Measurements from ENCODE around the gene GPR176.
"Not testable (repeated sequence)": the region's sequence is repeated elsewhere in the genome, so short reads cannot be mapped to it uniquely, and the experiment has no call there.

The GPR176 gene

DNA sequence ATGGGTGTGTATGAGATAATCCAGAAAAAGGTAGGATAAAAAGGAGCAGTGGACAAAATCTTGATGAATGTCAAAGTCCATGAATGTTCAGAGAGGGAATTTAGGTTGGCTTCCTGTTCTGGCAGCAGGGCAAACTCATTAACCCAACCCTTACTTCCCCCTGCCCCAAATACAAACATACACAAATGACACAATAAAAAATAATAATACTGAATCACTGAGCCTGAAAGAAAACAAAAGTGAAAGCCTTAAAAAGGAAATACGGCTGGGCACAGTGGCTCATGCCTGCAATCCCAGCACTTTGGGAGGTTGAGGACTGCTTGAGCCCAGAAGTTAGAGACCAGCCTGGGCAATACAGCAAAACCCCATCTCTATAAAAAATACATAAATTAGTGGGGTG lies 62.9 kb downstream of the GPR176 start:
- DNase-seq (ENCODE audit: low read depth), result no peak

DNA sequence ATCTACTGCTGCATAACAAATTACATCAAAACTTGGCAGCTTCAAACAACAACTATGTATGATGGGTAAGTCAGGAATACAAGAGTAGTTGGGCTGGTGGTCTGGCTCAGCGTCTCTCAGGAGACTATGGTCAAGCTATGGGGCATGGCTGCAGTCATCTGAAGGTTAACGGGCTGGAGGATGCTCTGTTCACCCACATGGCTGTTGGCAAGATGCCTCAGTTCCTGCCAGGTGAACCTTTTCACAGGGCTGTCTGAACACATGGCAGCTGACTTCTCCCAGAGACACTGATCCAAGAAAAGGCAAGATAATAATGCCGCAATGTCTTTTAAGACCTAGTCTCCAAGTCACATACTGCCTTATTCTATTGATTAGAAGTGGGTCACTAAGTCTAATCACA lies 63.7 kb downstream of the GPR176 start:
- no peak for DNase-seq (ENCODE audit: low read depth)

DNA sequence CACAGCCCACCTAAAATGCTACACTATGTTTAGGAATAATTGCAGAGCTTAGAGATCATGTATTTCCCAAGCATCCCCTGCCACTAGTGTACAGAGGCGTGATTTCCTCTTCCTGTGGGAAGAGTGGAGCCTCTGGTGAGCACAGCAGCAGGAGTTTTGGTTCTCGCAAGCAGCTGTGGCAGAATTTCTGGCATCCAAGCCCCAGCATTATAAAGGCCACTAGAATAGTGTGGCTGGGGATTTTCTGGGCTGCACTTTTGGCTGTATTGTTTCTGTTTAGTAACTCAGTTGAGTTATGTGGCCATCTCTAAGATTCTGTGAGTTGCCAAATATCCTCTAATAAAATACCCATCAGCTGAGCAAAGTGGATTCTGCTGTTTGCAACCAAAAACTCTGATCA lies 64.7 kb downstream of the GPR176 start:
- DNase-seq (ENCODE audit: low read depth), result no peak

DNA sequence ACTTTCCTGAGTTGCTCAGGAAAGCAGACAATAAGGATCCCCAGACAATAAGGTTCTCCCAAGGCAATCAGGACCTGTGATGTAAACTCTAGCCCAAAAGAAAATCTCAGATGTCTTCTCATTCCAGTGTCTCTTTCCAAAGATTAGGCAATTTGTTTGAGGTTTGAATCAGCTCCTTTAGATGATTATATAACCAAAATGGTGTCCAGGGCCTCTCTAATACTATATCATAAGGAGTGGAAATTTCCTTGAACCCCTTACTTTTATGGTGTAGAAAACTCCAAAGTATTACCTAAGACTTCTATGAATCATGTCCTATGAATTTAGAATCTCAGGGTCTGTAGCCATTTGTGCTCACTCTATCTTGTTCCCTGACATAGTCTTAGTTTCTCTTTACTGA lies 65.9 kb downstream of the GPR176 start:
- DNase-seq (ENCODE audit: low read depth), result no peak

DNA sequence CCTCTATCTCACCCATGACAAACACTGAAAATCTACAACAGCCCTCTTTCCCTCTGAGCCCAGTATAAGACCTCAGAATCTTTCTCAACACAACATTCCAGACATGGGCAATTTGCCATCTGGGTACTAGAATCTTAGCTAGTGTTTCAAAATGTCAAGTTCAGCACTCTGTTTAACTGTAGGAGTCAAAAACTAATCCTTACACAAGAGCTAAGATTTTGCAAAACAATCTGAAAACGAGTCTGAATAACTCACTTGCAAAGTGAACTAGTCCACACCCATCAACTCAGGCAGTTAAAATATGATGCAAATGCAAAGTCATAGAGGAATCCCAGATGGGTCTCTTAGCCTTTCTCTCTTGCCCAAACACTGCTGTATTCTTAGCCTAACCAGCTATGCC lies 67.8 kb downstream of the GPR176 start:
- no peak for DNase-seq (ENCODE audit: low read depth)

DNA sequence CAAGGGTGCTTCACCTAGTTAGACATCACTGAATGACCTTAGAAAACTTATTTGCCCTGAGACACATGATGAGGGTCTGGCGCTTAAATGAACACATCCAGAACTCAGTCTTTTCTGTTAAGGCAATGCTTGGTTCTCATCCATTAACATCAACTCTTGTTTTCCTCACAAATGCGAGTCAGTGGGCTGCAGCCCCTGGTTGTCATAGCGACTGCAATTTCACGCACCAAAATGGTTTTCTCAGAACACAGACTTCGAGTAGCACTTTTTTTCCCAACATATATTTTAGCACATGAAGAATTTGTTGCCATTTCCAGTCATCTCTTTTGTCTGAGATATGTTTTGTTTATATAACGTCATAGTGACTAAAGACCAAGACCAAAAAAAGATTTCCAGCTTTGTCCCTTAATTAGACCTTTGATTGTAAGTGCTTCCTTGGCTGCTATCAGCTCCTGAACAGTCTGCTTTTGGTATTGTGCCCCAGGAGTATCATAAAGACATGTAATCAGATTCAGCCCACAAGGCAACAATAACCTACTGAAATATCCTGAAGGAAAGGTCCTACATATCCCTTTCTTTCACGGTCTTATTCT lies 68.5 kb downstream of the GPR176 start:
- DNase-seq (ENCODE audit: low read depth), result no peak

DNA sequence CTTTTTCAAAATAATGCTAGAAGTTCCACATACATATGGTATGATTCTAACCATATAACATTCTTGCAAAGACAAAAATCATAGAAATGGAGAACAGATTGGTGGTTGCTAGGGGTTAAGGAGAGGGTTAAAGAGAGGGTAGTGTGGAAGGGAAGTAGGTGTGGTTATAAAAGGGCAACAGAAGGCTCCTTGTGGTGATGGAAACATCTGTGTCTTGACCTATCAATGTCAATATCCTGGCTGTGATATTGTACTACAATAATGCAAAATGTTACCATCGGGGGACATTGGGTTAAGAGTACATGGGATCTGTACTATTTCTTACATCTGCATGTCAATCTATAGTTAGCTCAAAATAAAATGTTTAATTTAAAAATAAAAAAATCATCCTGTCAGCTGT lies 69.6 kb downstream of the GPR176 start:
- DNase-seq (ENCODE audit: low read depth), result no peak

DNA sequence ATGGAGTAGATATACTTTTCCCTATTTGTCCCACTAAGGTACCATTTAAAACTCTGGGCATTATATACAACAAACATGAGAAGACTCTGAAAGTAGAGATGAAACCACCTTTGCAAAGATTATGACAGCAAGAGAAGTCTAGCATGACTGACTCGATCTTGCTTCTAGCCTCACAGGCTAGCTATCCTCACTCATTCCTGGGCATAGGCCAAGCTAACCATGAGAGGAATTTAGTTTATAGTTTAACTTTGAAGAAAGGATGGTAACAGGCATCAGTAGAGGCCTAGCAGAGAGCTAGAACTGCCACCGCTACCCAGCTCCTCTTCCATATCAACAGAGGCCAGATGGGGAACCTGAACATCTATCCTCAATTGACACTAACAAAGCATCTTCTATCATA lies 74.0 kb downstream of the GPR176 start:
- DNase-seq (ENCODE audit: low read depth), result no peak

DNA sequence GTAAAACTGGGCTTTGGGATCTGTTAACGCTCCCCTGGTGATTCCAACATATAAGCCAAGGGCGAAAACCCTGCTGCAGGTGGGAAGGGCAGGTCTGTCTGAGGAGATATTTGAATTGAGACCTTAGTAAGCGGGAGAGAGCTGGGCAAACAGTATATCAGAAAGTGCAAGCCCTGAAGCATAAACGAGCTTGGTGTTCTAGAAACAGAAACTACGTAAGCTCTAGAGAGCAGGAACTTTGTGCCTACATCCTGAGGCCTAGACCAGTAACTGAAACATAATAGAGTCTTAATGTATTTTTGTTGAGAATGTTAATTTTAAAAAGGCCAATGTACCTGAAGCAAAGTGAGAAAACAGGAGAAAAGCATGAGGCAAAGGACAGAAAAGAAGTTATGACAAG lies 74.5 kb downstream of the GPR176 start:
- DNase-seq (ENCODE audit: low read depth), result no peak

DNA sequence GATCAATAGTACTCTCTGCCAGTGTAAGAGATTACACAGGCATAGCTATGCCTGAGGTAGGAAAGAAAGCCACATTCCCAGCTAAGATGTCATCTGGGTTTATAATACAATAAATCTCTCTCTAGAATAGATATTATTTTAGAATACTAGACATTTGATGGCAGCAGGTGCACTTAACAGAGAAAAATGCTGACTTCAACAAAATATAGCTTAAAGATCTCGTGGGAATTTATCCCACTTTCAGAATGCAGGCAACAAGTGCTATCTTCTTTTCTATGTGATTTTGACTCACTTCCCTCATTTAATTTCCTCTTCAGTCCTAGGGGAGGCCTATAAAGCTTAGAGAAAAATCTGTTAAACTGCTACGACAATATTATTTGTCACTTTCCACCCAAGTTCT lies 76.5 kb downstream of the GPR176 start:
- no peak for DNase-seq (ENCODE audit: low read depth)

DNA sequence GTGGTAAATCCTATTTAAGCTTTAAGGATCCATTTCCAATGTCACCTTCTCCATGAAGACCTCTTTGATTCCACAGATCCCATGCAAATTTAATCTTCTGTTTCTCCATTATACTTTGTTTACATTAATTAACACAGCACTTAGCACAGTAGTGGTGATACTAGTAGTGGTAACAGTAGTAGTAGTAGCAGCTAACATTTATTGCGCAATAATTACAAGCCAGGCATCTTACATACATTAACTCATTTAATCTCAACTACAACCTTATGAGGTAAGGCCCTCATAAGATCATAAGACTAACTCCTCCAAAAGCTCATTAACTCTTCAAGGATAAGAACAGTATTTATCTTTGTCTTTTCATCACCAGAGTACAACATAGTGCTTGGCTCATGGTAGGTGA lies 82.6 kb downstream of the GPR176 start:
- DNase-seq (ENCODE audit: low read depth), result no peak

DNA sequence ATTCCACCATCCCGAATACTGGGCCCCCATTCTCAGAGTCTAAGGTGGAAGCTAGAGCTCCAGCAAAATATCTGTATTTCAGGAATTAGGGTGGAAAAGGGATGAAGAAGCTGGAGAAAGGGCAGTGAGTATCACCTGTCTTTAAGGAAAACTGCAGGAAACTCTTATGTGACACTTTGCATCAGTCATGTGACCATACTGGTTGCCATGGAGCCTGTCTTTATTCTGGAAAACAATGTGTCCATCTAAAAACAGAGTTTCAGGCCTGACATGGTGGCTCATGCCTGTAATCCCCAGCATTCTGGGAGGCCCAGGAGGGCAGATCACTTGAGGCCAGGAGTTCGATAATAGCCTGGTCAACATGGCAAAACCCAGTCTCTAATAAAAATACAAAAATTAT lies 84.5 kb downstream of the GPR176 start:
- DNase-seq (ENCODE audit: low read depth), result no peak

DNA sequence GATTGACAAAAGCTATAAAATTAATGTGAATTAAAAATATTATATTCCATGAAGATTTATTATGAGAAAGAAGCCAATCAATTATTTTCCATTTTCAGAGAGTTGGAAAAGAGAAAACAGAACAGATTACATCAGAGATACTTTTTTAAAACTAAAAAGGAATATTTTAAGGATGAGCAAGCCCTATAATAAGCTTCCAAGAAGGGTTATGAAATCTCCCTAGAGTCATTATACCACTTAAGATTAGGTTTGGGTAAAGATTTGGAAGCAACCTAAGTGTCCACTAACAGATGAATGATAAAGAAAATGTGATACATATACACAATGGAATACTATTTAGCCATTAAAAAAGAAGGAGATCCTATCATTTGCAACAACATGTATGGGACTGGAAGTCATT lies 85.8 kb downstream of the GPR176 start:
- no peak for DNase-seq (ENCODE audit: low read depth)

DNA sequence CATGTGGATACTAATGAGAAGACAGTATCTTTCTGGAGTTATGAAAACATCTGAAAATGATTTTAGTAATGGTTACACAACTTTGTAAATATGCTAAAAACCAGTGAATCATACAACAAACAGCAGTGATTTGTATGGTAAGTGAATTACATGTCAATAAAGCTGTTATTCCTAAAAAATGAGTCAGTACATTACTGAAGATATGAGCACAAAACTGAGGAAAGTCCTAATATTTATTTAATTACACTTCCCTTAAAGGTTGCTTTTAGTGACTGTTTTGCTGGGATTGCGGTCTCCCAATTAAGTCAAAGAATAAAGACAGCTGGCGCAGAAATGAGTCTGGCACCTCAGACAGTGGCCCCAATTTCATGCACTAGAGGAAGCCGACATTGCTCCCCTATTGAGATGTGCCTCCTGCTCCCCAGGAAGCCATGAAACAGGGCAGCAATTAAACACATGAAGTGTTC lies 86.5 kb downstream of the GPR176 start:
- no peak for DNase-seq (ENCODE audit: low read depth)

DNA sequence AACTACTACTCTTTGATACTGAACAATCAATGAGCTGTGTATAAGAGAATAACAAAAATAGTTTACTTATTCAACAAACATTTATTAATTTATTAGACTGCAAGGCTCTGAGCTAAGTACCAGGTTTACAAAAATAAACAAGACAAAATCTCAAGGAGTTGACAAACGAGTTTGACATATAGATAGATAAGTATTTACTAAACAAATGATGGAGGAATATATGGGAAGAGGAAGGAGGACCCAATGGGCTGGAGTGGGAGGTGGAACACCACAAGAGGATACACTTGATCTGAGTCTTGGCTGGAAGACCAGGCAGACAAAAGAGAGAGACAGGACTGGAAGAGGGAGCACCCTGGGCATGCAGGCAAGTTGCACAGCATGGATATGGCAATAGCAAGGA lies 89.9 kb downstream of the GPR176 start:
- DNase-seq (ENCODE audit: low read depth), result no peak

DNA sequence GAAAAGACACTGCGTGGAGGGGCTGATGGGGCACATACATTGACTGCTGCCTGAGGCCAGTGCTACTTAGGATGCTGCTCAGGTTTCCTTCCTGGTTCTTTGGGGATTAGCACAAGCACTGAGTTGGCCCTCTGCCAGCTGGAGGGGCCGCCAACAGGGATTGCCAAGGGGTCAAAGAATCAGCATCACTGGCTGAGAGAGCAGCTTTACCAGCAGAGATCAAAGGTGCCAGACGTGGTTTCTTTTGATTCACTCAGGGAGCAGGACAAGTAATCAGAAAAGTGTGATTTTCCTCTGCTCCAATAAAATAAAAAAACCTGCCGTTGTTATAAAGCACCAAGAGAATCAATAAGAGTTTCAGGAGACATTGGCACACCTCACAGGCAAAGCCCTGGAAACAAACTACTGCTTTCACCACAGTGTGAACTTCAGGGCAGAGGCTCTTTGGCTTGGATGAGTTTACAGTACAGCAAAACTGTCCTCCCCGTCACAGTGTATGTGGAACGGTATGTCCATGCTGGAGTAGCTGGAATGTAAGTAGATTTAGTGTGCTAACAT lies 91.6 kb downstream of the GPR176 start:
- no peak for DNase-seq (ENCODE audit: low read depth)

DNA sequence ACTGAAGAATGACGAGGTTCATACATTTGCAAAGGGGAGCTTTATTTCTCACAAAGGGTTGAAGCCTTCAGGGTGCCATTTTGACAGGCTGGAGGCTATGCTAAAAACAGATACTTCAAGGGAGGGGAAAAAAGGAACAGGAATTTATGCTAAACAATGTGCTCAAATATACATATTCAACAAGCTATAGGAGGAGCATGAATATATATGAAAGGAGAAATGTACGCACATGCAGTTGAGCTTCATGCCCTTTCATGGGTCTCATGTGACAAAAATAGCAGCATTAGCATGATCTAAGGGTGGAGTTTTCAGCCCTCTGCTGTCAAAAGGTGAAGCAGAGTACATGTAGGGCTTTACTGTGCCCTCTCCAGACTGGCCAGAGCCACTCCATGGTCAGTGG lies 93.1 kb downstream of the GPR176 start:
- DNase-seq (ENCODE audit: low read depth), result no peak

DNA sequence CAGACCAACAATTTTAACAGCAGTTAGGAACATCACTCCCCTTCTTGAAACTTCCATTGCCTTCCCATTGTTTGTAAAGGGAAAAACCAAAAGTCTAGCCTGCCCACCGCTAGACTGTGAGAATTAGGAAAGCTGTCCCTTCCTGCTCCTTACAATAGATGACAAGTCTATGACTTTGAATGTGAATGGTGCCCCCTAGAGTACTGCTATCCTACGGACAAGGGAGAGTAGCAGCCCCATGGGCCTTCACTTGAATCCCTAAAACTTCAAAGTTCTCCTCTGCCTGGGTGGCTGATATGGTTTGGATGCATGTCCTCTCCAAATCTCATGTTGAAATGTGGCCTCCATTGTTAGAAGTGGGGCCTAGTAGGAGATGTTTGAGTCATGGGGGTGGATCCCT lies 96.4 kb downstream of the GPR176 start:
- no peak for DNase-seq (ENCODE audit: low read depth)

DNA sequence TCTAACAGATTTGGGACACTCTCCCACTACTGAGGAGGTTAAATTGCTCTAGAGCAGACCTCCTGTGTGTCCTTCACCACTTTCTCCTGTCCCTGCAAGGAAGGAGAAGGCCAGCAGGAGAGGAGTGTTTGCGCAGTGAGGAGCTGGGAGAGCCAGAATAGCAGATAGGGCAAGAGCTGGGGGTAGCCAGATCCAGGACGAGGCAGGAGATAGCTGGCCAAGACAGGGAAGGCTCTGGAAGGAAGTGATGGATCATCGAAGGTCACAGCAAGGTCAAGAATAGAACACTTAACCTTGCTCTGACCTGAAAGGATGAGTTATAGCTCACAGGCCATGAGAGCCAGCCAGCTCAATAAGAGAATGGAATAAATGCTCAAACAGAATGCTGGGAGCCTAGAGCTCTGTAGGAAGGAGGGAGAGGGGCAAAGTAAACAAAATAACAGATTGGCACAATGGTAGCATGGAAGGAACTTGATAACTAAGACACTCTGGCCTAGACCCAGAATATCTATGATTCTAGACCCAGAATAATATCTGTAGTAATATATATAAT lies 99.9 kb downstream of the GPR176 start:
- DNase-seq (ENCODE audit: low read depth), result no peak

DNA sequence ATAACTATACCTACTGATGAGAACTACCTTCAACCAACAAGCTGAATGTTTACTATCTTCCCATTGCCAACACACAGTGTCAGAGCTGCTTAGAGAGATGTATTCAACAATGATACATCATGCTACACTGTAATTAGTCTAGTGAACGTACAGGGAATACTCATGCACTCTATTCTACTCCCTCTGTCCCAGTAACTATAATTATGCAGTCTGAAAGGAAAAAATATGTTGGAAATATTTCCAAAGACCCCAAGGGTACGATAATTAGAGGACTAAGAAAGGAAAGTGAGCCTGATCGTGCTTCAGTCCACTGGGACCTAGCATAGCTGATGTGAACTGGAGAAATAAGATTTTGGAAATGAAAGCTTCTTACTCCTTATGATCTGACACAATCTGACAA lies 100.5 kb downstream of the GPR176 start:
- no peak for DNase-seq (ENCODE audit: low read depth)

DNA sequence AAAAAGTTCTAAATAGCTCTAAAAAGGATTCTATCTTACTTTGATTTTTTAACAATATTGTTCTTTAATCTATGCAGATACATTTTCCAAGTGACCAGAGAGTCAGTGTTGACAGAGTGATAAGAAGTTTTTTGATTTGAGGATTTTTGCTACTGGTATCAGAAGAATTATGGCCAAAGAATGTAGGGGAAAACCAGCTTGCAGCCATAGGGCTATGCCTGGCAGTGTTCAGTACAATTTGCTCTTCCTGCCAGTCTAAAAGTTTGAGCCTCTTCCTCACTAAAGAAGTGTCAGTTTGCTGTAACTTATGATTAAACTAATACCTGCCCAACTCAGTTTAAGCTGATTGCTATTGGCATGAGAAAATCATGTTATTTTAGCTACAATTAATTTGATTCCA lies 102.2 kb downstream of the GPR176 start:
- DNase-seq (ENCODE audit: low read depth), result no peak

DNA sequence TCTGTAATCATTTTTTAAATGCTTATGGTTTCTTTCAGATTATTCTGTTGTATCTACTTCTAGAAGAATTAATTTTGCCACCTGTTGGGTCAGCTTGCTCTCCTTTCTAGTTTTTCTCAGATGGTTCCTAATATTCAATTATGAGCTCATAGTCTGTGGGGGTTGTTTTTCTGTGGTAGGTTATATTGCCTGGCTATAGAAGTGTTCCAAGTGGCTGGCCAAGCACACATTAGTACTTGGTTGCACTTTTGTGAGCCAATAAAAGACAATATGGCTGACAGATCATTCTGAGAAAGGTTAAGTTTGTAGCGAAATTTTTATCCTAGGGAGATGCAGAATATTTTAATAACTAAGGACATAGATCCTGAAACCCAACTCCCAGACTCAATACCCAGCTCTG lies 105.6 kb downstream of the GPR176 start:
- no peak for DNase-seq (ENCODE audit: low read depth)

DNA sequence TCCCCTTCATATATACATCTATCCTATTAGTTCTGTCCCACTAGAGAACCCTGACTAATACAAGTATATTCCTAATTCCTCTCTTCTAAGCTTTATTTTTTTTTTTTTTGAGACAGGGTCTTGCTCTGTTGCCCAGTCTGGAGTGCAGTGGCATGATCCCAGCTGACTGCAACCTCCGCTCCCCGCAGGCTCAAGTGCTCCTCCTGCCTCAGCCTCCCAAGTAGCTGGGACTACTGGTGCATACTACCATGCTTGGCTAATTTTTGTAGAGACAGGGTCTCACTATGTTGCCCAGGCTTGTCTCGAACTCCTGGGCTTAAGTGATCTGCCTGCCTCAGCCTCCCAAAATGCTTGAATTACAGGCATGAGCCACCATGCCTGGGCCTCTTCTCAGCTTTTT lies 107.4 kb downstream of the GPR176 start:
- not testable (repeated sequence) for DNase-seq (ENCODE audit: low read depth)

DNA sequence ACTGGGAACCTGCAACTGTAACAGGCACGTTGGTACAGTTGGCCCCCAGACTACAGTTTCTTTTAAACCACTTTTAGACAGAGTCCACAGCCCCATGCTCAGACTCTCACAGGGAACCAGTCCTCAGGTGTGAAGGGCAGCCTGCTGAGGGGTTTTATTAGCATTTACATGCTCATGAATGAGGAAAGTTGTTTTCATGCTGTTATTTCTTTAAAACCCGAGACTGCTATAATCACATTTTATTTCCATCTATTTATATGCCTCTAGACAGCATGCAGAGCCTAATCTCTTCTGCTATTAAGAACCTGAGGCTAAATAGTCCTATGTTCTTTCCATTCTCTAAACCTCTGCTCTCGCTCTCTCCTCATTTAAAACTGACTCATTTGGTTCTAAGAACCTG lies 111.2 kb downstream of the GPR176 start:
- DNase-seq (ENCODE audit: low read depth), result no peak

All from HS-27A (cell line).